ENCODE results near the gene HSPA1A.

HSPA1A gene

GRCh38 chr6:31770860-31771259 lies 44.5 kb upstream of the HSPA1A start:
- no peak overlapping the region for H3K4me3 ChIP-seq (ENCODE audit: low read depth, low read length)
- TF ChIP-seq, protein P1, sequence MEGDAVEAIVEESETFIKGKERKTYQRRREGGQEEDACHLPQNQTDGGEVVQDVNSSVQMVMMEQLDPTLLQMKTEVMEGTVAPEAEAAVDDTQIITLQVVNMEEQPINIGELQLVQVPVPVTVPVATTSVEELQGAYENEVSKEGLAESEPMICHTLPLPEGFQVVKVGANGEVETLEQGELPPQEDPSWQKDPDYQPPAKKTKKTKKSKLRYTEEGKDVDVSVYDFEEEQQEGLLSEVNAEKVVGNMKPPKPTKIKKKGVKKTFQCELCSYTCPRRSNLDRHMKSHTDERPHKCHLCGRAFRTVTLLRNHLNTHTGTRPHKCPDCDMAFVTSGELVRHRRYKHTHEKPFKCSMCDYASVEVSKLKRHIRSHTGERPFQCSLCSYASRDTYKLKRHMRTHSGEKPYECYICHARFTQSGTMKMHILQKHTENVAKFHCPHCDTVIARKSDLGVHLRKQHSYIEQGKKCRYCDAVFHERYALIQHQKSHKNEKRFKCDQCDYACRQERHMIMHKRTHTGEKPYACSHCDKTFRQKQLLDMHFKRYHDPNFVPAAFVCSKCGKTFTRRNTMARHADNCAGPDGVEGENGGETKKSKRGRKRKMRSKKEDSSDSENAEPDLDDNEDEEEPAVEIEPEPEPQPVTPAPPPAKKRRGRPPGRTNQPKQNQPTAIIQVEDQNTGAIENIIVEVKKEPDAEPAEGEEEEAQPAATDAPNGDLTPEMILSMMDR (IDR thresholded peaks at IDR 0.05; ENCODE audit: borderline replicate concordance, insufficient read depth, low read depth, low read length), result no peak

- TF ChIP-seq, protein P1 (IDR thresholded peaks at IDR 0.05; ENCODE audit: borderline replicate concordance, insufficient read depth, low read depth, low read length), result no peak
- H3K4me3 ChIP-seq (ENCODE audit: low read depth, low read length), result no peak overlapping the region
Measured at GRCh38 chr6:31771992-31772358, 43.4 kb upstream of the HSPA1A start.

DNA sequence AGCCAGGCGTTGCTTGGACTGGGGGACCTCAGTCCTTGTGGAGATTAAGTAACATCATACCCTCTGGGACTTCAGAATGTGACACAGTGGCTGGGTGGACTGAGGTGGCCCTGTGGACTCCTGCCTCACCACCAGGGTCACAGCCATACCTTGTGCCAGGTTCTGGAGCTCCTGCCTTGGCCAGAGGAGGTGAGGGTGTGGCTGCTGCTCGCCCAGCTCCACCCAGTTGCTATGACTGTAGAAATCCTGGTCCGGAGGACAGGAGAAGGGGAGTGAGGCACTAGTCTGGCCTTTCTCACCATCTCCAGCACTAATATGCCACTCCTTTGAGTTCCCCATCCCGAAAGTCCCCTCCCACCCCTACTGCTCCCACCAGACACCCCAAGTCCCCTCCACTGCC lies 40.2 kb upstream of the HSPA1A start:
- TF ChIP-seq, protein P1 (IDR thresholded peaks at IDR 0.05; ENCODE audit: borderline replicate concordance, insufficient read depth, low read depth, low read length), result no peak
- no peak overlapping the region for H3K4me3 ChIP-seq (ENCODE audit: low read depth, low read length)

DNA sequence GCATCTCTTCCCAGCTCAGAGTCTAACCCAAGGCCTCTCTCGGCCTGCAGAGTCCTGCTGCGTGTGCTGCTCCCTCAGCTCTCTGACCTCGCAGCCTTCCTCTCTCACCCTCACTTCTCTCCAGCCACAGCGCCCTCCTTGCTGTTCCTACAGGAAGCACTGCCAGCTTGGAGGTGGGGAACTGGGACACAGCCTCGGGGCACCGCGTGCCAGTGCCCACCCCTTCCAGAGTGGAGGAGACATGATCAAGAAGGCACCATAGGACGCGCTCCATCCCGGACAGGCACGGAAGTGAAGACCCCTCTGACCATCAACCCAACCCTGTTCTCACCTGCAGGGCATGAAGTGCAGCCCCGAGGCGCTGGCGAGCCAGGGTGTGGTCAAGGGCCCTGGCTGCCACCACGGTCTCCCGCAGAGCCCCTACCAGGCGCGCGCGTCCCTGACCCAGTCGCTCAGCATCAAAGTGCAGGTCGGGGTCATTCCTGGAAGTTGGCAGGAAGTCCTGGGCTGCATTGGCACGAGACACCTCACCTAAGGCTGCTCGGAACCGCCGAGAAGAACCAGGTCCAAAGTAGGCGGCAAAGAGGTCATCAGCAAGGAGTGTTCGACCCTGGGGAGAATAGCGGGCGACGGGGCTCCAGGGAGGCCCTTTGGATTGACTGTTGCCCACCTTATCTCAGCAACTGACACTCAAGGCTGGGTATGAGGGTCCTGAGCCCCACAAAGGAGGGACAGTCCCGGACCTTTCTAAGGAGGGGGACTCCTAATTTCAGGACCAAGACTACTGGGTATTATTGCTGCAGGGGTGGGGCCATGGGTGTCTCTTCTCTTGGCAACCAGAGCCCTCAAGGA lies 39.5 kb upstream of the HSPA1A start:
- H3K4me3 ChIP-seq (ENCODE audit: low read depth, low read length), result no peak overlapping the region
- TF ChIP-seq, protein P1 (IDR thresholded peaks at IDR 0.05; ENCODE audit: borderline replicate concordance, insufficient read depth, low read depth, low read length), result no peak

DNA sequence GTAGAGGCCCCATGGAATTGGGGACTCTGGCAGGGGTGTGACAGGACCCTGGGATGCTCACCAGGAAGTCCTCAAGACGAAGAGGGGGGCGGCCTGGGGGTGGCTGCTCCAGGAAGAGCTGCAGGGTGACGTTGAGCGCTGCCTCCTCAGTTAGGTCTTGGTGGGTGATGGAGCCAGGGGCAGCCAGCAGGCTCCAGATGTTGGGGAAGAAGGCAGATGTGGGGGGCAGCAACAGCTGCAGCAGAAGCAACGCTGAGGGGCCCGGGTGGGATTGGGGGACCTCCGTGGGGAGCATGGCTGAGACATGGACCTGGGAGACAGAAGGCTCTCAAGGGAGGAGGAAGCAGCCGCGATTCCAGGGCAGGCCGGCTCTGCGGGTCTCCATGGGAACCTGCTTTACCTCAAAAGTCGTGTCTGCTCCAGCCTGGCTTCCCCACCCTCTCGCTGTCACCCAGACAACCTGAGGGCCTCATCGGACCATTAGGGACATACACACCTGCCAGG lies 38.8 kb upstream of the HSPA1A start:
- TF ChIP-seq, protein P1 (IDR thresholded peaks at IDR 0.05; ENCODE audit: borderline replicate concordance, insufficient read depth, low read depth, low read length), result no peak
- no peak overlapping the region for H3K4me3 ChIP-seq (ENCODE audit: low read depth, low read length)

DNA sequence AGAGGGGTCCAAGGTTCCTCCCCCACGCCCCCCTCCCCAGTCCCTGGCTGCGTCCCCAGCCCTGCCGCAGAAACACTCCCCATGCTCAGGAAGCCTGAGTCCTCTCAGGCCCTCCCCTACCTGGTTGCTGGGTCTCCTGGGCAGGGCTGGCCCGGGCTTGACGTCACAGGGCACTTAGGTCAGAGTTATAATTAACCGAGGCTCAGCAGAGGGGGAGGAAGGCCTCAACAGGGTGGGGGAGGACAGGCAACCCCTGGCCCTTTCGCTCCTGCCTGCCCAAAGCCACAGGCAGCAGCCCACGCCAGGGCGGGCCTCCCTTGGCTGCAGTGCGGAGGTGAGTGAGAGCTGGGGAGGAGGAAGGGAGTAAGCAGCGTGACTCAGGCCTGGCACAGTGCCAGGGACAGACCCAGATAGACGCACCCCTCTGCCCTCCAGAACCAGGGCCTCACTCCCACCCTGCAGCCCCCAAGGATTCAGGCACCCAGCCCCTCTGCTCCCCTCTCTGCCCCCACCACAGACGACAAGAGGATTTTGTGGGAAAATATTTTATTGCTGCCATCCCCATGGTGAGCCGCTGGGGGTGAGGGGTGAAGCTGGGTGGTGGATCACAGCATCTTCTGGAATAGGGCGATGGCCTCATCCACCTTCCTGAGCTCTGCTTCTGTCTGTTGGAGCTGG lies 38.2 kb upstream of the HSPA1A start, which contains the start of gene VWA7:
TSS of gene VWA7 (minus strand) at position 340 of the 678 bp plus-strand sequence. CDS start 549 bp downstream, outside the sequence.
- H3K4me3 ChIP-seq (ENCODE audit: low read depth, low read length), result no peak within 1 kb of the TSS
- TF ChIP-seq, protein P1 (IDR thresholded peaks at IDR 0.05; ENCODE audit: borderline replicate concordance, insufficient read depth, low read depth, low read length), result no peak
